GM23338 (cell line): ENCODE results near the gene CT45A7.
"Not testable (repeated sequence)": the region's sequence is repeated elsewhere in the genome, so short reads cannot be mapped to it uniquely, and the experiment has no call there.

Experiments used
- ETS1 ChIP-seq: IDR thresholded peaks from 2 replicates; pipeline ENCODE4 v1.6.1; 2016; ENCODE audit warnings: antibody characterized with exemption
- EZH2phosphoT487 ChIP-seq: fragments of 200-600 bp; sonication (generic); IDR thresholded peaks from one replicate; pipeline ENCODE4 v1.8.1; 2018; ENCODE audit warnings: antibody characterized with exemption; ENCODE audit not compliant: unreplicated experiment

- not testable (repeated sequence) for TF ChIP-seq ETS1, EZH2phosphoT487
Measured at GRCh38 chrX:135785403-135785802, 51.7 kb downstream of the CT45A7 start, which contains the start of gene CT45A5.
